Mucosa of stomach (tissue), 1 donor: ENCODE data around the gene KRTAP5-2.

Source experiments
- H3K27me3 ChIP-seq: one replicate; pipeline ENCODE4 v1.7.0; 2013; ENCODE audit warnings: mild to moderate bottlenecking, low read length; ENCODE audit not compliant: control insufficient read depth, insufficient read depth
- H3K36me3 ChIP-seq: one replicate; pipeline ENCODE4 v1.7.0; 2013; ENCODE audit warnings: low read length; ENCODE audit not compliant: control insufficient read depth, insufficient read depth
- H3K4me1 ChIP-seq: one replicate; pipeline ENCODE4 v1.7.0; 2013; ENCODE audit warnings: mild to moderate bottlenecking, low read length; ENCODE audit not compliant: control insufficient read depth, insufficient read depth
- H3K4me3 ChIP-seq: one replicate; pipeline ENCODE4 v1.7.0; 2013; ENCODE audit warnings: low read length
- H3K9ac ChIP-seq: one replicate; pipeline ENCODE4 v1.7.0; 2013; ENCODE audit warnings: mild to moderate bottlenecking, low read length, moderate library complexity
- H3K9me3 ChIP-seq: one replicate; pipeline ENCODE4 v1.7.0; 2013; ENCODE audit warnings: mild to moderate bottlenecking, low read length, moderate library complexity; ENCODE audit not compliant: control insufficient read depth
- donor health status: Pancreatic carcinoma.

KRTAP5-2 gene

DNA sequence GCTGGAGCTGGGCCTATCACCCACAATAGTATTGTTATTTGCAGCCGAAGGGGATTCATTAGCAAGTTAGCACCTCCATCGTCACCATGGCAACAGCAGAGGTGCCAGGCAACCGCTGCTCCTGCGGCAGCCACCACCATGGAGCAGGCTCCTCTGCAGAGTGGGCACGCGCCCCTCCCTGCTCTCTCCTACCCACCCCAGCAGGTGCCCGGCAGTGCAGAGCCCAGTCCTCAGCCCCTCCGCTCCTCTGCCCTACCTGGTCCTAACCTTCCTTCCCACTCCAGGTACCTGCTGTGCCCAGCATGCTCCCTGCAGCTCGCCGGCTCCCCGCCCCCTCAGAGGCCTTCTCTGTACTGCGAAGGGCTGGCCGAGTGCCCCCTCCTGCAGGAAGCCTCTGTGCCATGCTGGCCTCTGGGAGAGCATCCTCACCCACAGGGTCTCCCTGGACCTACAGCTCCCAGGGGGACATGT lies 29.6 kb downstream of the KRTAP5-2 start:
- Histone ChIP-seq H3K9ac (peak overlapping the region; percentile 47), H3K36me3 (peaks cover under 1% of the 10 kb centered on the region), H3K4me3 (no peak overlapping the region), H3K4me1 (peaks cover 62% of the 10 kb centered on the region), H3K9me3 (no peaks in the 10 kb centered on the region), H3K27me3 (no peaks in the 10 kb centered on the region)

DNA sequence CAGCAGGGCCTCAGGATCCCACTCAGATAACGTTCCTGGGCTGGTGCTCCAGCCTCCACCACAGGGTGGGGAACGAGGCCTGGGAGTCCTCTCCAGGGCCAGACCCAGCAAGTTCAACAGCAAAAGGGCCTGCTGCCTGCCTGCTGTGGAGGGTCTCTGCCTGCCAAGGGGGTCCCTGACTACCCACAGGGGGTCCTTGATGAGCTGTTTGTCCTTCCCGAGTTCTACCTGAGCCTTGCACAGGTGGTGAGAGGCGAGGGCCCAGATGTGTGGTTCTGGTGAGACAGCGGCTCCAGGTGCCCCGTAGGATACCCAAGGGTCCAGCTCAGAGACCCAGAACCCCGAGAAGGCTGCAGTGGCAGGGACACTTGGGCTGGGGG lies 30.4 kb downstream of the KRTAP5-2 start:
- Histone ChIP-seq H3K9ac (no peak overlapping the region), H3K4me1 (peaks cover 56% of the 10 kb centered on the region), H3K4me3 (no peak overlapping the region), H3K36me3 (peaks cover 3% of the 10 kb centered on the region), H3K27me3 (no peaks in the 10 kb centered on the region), H3K9me3 (no peaks in the 10 kb centered on the region)

DNA sequence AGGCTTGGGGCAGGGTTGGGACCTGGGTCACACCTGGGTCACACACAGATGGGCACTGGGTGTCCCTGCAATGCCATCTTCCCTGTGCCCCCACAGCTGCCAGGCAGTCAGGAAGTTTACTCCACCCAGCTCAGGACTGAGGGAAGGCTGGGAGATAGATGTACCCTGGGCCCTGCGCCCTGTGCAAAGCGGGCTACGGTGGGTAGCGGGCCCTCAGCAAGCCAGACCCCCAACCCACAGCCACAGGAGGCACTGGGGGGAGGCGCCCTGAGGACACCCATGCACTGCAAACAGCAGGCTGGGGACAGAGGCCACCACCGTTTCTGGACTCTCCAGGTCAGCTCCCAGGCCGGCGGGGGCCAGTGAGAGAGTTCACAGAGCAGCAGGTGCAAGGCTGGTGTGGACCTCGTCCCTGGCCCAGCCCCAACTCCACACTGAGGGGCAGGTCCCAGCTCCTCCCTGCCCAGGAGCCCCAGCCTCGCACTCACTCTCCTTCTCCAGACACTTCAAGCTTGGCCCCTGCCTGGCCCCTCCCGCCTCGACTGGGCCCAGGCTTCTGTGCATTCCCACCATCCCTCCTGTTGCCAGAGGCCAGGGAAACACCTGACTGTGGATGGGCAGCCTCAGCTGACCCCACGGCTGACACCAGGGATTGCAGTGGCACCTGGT lies 30.9 kb downstream of the KRTAP5-2 start:
- Histone ChIP-seq H3K4me3 (no peak overlapping the region), H3K27me3 (no peaks in the 10 kb centered on the region), H3K9me3 (no peaks in the 10 kb centered on the region), H3K9ac (no peak overlapping the region), H3K4me1 (peaks cover 56% of the 10 kb centered on the region), H3K36me3 (peaks cover 3% of the 10 kb centered on the region)

DNA sequence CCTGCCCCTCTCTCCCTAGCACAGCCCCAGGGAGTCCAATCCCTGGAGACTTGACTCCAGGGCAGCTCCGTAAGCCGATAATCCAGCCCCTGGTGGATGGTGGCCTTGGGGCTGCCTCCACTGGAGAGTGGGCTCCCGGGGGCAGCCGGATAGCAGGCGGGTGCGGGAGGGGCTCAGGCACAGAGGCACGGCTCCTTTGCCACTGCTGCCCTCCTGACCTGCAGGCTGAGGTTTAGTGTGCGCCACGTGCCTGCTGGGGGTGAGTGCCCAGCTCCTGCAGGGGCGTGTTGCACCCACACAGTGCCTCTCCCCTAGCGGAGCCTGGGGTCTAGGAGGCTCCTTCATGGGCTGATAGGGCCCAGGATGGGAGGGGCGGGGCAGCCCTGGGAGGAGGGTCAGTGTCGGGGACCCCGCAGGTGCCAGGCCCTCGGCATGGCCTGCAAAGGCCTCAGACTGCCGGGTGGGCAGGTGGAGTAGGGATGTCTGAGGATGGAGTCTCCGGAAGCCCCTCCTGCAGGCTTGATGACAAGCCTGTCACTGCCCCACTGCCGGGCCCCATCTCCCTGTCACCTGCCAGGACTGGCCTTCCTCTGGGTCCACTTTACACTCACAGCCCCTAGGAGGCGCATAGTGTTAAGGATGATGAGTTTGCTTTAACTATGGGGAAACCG lies 31.6 kb downstream of the KRTAP5-2 start:
- Histone ChIP-seq H3K36me3 (peaks cover 3% of the 10 kb centered on the region), H3K4me1 (peaks cover 60% of the 10 kb centered on the region), H3K27me3 (no peaks in the 10 kb centered on the region), H3K9ac (no peak overlapping the region), H3K9me3 (no peaks in the 10 kb centered on the region), H3K4me3 (no peak overlapping the region)

DNA sequence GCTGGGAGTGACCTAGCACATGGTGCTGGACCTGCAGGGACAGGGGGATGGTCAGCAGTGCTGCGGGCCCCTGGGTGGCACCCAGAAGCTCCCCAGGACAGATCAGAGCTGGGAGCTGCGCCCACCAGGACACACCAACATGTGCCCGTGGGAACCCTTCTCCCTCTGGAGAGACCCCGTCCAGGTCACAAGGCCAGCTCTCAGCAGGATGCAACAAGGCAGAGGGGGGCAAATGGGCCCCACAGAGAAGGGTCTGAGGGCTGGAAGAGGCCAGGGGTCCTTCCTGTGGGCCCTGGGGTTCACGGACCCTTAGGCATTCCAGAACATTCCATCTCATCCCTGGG lies 32.2 kb downstream of the KRTAP5-2 start:
- no peaks in the 10 kb centered on the region for H3K27me3 ChIP-seq
- no peak overlapping the region for H3K4me3 ChIP-seq
- H3K9ac ChIP-seq, result no peak overlapping the region
- peaks cover 3% of the 10 kb centered on the region for H3K36me3 ChIP-seq
- H3K4me1 ChIP-seq, result peaks cover 55% of the 10 kb centered on the region
- no peaks in the 10 kb centered on the region for H3K9me3 ChIP-seq

DNA sequence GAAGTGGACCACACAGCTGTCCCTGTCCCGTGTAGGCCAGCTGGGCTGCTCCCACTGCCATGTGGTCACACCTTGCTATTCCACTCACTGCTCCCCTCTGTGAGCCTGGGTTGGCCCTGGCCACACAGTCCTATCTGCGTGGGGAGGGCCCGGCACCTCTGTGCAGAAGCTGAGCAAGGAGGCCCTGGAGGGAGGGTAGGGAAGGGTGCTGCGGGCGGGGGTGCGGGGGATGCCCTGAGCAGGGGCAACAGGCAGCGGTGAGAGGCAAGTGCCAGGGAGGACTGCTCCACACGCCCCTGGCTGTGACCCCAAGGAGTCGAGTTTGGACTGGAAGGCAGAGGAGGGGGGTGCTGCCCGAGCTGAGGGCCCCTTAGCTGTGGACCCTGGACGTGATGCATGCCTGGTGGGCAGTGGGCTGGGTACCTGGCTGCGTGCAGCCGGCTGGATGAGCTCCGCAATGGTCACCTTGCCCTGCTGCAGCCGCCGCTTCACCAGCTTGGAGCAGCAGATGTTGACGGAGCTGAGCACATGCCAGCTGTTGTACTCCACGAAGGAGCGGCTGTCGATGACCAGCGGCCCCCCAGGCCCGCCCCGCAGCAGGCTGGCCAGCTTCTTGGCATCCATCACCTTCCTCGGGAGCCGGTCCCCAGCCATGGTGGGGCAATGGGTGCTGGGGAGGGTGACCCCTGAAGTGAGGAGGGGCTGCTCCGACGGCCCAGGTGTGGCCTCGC lies 32.8 kb downstream of the KRTAP5-2 start:
- Histone ChIP-seq H3K36me3 (peaks cover 3% of the 10 kb centered on the region), H3K9me3 (no peaks in the 10 kb centered on the region), H3K4me1 (peaks cover 50% of the 10 kb centered on the region)

DNA sequence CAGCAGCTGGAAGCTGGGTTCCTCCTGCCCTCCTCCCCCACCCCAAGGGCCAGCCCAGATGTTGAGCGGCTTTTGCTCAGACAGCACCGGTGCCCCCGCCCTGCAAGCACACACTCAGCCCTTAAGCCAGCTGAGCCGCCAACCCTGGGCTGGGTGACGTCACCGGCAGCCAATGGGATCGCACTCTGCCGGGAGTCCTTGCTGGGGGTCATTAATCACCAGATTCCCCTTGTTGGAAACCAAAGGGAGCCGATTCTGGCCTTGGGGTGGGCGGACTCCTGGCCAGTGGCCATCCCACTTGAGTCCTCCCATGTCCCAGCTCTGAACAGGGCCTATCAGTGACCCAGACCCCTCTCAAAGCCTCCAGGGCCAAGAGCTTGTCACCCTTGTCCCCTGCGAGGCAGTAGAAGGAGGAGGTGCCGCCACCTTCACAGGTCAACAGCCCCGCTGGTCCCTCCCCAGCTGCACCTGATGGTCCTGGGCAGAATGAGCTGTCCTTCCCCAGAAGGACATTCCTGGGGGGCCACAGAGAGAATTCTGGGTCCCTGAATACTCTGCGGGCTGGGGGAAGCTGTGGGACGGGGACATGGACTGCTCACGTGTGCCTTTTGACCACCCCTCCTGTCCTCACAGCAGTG lies 33.4 kb downstream of the KRTAP5-2 start:
- Histone ChIP-seq H3K9me3 (no peaks in the 10 kb centered on the region), H3K4me1 (peaks cover 47% of the 10 kb centered on the region), H3K36me3 (peaks cover 3% of the 10 kb centered on the region), H3K4me3 (no peak overlapping the region), H3K9ac (peak overlapping the region; percentile 53), H3K27me3 (no peaks in the 10 kb centered on the region)

More for the DNA sequence above, 32.8 kb downstream of the KRTAP5-2 start:
- H3K9ac ChIP-seq, result peak overlapping the region; percentile 53
- H3K27me3 ChIP-seq, result no peaks in the 10 kb centered on the region
- no peak overlapping the region for H3K4me3 ChIP-seq

DNA sequence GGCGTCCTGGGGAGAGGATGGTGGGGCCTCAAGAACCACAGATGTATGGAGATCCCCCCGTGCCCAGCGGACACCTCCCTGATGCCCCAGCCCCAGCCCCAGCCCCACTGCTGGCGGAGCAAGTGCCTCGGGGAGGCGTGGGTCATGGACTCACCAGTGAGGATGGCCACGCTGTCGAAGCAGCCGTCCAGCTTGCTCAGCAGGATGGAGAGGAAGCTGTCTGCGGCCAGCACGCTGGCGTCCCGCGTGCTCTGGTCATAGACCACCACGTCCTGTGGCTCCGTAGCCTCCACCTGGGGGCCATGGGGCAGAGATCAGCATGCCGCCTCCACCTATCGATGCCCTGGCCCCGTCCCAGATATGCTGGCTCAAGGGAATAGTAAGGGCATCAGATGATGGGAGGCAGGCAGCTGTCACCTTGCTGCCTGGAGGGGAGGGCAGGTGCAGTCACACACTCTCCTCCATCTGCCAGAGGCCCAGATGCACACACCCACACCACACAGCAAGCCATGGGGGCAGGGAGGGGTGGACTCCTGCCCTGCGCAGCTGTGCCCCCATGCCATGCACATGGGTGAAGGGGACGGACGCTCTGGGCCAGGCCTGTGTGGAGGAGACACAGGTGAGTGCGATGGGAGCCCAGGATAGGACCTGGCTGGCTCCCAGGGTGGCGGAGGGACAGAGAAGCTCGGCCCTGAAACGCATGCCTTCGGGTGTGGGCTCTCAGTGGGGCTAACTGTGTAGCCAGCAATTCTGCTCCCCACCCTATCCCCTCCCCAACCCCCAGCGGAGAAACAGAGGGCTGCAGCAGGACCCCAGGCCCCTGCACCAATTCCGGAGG lies 34.2 kb downstream of the KRTAP5-2 start:
- no peaks in the 10 kb centered on the region for H3K9me3 ChIP-seq
- no peak overlapping the region for H3K4me3 ChIP-seq
- no peaks in the 10 kb centered on the region for H3K27me3 ChIP-seq
- peaks cover 47% of the 10 kb centered on the region for H3K4me1 ChIP-seq
- H3K36me3 ChIP-seq, result peaks cover 3% of the 10 kb centered on the region
- H3K9ac ChIP-seq, result no peak overlapping the region

DNA sequence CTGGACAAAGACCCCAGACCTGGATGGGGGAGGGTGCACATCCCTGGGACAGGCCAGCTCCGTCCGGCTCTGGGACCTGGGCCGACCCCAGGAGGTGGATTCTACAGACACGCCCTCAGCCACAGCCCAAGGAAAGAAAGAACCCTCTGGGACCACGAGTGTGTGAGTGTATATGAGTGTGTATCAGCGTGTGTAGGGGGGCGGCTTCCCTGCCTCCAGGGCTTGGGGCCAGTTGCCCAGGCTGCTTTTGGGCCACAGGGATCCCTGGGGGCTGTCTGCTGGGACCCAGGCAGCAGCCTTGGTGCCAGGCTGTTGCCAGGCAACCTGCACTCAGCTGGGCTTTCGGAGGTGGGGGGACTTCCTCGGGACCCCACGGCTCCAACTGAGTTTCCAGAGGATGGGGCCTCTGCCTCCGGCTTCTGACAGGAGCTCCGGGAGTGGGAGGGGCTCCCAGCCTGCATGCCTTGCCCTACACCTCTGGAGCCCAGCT lies 34.9 kb downstream of the KRTAP5-2 start:
- Histone ChIP-seq H3K4me1 (peaks cover 50% of the 10 kb centered on the region), H3K27me3 (no peaks in the 10 kb centered on the region), H3K4me3 (no peak overlapping the region), H3K9me3 (no peaks in the 10 kb centered on the region), H3K9ac (no peak overlapping the region), H3K36me3 (peaks cover 3% of the 10 kb centered on the region)

DNA sequence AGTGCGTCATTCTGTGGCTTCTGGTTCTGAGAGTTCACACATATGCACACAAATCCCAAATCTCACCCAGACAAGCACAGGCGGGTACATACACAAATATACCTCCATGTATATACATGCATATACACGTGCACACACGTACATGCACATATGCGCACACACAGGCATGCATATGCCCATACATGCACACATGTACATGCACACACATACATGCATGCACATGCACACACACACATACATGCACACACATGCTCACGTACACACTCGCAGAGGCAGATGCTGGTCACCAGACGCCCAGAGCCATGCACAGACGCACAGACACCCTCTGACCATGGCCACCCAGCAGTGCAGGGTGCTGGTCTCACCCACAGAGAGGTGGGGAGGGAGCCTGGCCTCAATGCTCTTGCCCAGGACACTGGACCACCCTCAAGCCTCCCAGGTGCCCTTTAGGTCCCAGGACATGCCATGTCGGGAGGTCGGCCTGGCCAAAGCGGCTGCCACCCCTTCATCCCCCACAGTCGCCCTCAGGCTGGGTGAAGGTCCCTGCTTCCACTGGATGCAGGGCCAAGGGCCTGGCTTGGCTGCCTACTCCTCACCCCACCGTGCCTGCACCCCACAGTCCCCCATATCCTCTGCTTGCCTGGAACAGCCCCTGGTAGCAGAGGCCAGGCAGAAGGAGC lies 35.5 kb downstream of the KRTAP5-2 start:
- H3K9ac ChIP-seq, result no peak overlapping the region
- no peaks in the 10 kb centered on the region for H3K9me3 ChIP-seq
- peaks cover 45% of the 10 kb centered on the region for H3K4me1 ChIP-seq
- H3K27me3 ChIP-seq, result no peaks in the 10 kb centered on the region
- peaks cover 3% of the 10 kb centered on the region for H3K36me3 ChIP-seq
- H3K4me3 ChIP-seq, result no peak overlapping the region

DNA sequence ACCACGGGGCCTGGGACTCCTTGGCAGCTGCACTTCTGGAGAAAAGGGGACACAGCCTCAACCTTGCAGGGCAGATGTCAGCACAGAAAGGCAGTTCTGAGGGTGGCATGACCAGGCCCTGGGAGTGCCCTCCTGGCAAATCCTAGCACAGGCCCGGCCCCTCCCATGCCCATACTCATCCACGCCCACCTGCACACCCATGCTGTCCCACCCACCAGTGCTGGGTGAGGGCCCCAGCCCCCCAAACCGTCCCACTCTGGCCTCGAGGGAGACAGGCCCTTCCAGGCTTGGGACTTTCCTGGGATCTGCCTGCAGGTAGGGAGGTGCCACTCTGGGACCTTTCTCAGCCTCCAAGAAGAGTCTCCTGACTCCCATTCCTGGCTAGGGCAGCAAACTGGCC lies 36.1 kb downstream of the KRTAP5-2 start:
- peaks cover 3% of the 10 kb centered on the region for H3K36me3 ChIP-seq
- H3K4me1 ChIP-seq, result peaks cover 38% of the 10 kb centered on the region
- no peak overlapping the region for H3K9ac ChIP-seq

More for the DNA sequence above, 36.1 kb downstream of the KRTAP5-2 start:
- Histone ChIP-seq H3K4me3 (no peak overlapping the region), H3K9me3 (no peaks in the 10 kb centered on the region), H3K27me3 (no peaks in the 10 kb centered on the region)
